GM12878 (cell line): ENCODE measurements around the gene IRF7. TPM values are rescaled to one million over a fixed set of nuclear protein-coding genes. Genes with fewer than 3 reads are reported as not detected.

Experiments used
- ATAC-seq: fragments of 200-7000 bp; cut with Tn5 transposase; 3 replicates; pipeline ENCODE4 v1.9.1; 2020; ENCODE audit warnings: mild to moderate bottlenecking, moderate library complexity
- BruUV-seq: library from RNA; stranded (reverse); fragments of 400-500 nt; replicated peaks from 2 replicates; lab custom pipeline; 2021; lab: Mats Ljungman, UMichigan
- CTCF ChIA-PET: fragments of 300-600 bp; sonication (Branson Sonifier 250); formaldehyde crosslinking; extraction: SDS; loops from one replicate; lab custom pipeline; 2021; ENCODE audit warnings: inconsistent platforms; lab: Yijun Ruan, JAX
- POLR2A ChIA-PET: fragments of 350-600 bp; formaldehyde crosslinking; extraction: SDS; loops from one replicate; lab custom pipeline; 2021; ENCODE audit warnings: inconsistent platforms; lab: Charles Lee
- RAD21 ChIA-PET: fragments of 300-600 bp; sonication (Branson Sonifier 250); formaldehyde crosslinking; loops from one replicate; lab custom pipeline; 2023; ENCODE audit warnings: antibody characterized with exemption; ENCODE audit not compliant: unreplicated experiment; lab: Charles Lee
- SMC1A ChIA-PET: fragments of 300-600 bp; sonication (Branson Sonifier 250); formaldehyde crosslinking; loops from one replicate; lab custom pipeline; 2023; ENCODE audit not compliant: unreplicated experiment, uncharacterized antibody; lab: Charles Lee
- DNase-seq: peaks from one replicate; pipeline ENCODE4 v3.0.0-alpha.2; 2011; ENCODE audit warnings: low read depth, low spot score
- FAIRE-seq: peaks from 3 replicates; lab custom pipeline; 2011; peaks lifted over from hg19 to GRCh38; lab: Jason Lieb, UNC
- H2AFZ ChIP-seq: 2 replicates; pipeline ENCODE4 v1.6.0; 2011; ENCODE audit warnings: low read depth, low read length, control low read depth; ENCODE audit not compliant: control insufficient read depth
- H3K27ac ChIP-seq: 2 replicates; pipeline ENCODE4 v1.5.1; 2011; ENCODE audit warnings: control low read depth; ENCODE audit not compliant: control insufficient read depth, insufficient read depth
- H3K27me3 ChIP-seq, 2 experiments: replicated peaks in 1 of 2; 2 replicates each; pipeline versions ENCODE4 v1.6.0 to v1.6.1; 2011; ENCODE audit warnings: low read length in 1 of 2; ENCODE audit not compliant: control insufficient read depth in 2 of 2, insufficient read depth in 2 of 2
- H3K36me3 ChIP-seq, 2 experiments: 2 replicates each; pipeline ENCODE4 v1.5.1; 2011; ENCODE audit warnings: low read length in 1 of 2; ENCODE audit not compliant: control insufficient read depth in 2 of 2, insufficient read depth in 2 of 2
- H3K4me1 ChIP-seq: 2 replicates; pipeline ENCODE4 v1.6.1; 2011; ENCODE audit warnings: mild to moderate bottlenecking, low read length, moderate library complexity, mixed read lengths; ENCODE audit not compliant: control insufficient read depth, insufficient read depth
- H3K4me2 ChIP-seq: 2 replicates; pipeline ENCODE4 v1.6.0; 2011; ENCODE audit warnings: control low read depth; ENCODE audit not compliant: control insufficient read depth, insufficient read depth
- H3K4me3 ChIP-seq: fragments of 200-600 bp; sonication (generic); 2 replicates; pipeline ENCODE4 v1.5.1; 2016
- H3K79me2 ChIP-seq: 2 replicates; pipeline ENCODE4 v1.6.0; 2011; ENCODE audit warnings: low read length; ENCODE audit not compliant: control insufficient read depth, insufficient read depth
- H3K9ac ChIP-seq: 2 replicates; pipeline ENCODE4 v1.8.0; 2011; ENCODE audit warnings: low read length, control low read depth, mixed read lengths; ENCODE audit not compliant: control insufficient read depth, insufficient read depth
- H3K9me3 ChIP-seq: replicated peaks from 3 replicates; pipeline ENCODE4 v1.5.1; 2011; ENCODE audit warnings: mild to moderate bottlenecking, low read length; ENCODE audit not compliant: control insufficient read depth, insufficient read depth
- H4K20me1 ChIP-seq: 2 replicates; pipeline ENCODE4 v1.6.0; 2011; ENCODE audit not compliant: control insufficient read depth, insufficient read depth
- BRCA1 ChIP-seq: IDR thresholded peaks from 2 replicates; pipeline ENCODE4 v1.6.1; 2011; ENCODE audit warnings: low read depth, low read length, improper control_type of control experiment
- IKZF1 ChIP-seq: fragments of 450-650 bp; conservative IDR thresholded peaks from 2 replicates; pipeline ENCODE4 v1.6.1; 2017; ENCODE audit warnings: antibody characterized with exemption, mild to moderate bottlenecking
- MEF2A ChIP-seq: IDR thresholded peaks from 2 replicates; pipeline ENCODE4 v1.6.1; 2011; ENCODE audit warnings: low read depth, mild to moderate bottlenecking, low read length, moderate library complexity; ENCODE audit not compliant: insufficient read depth
- NR2F1 ChIP-seq: fragments of 450-650 bp; conservative IDR thresholded peaks from 2 replicates; pipeline ENCODE4 v1.6.1; 2017; ENCODE audit warnings: mild to moderate bottlenecking
- SIX5 ChIP-seq: IDR thresholded peaks from 2 replicates; pipeline ENCODE4 v1.6.1; 2011; ENCODE audit warnings: mild to moderate bottlenecking, low read depth, low read length, moderate library complexity; ENCODE audit not compliant: severe bottlenecking
- WGBS: methylation state at CpG from one replicate; pipeline ENCODE4 v1.1.6; 2016; ENCODE audit warnings: low lambda C conversion rate; ENCODE audit not compliant: insufficient replicate concordance, insufficient coverage; ENCODE audit errors: missing lambda C conversion rate; 5-methylcytosine and 5-hydroxymethylcytosine counted together
- in situ Hi-C: fragments of 300-500 bp; cut with MboI; formaldehyde crosslinking; loops from 9 replicates; pipeline ENCODE4 v1.14.3; 2018; ENCODE audit warnings: mixed read lengths
- intact Hi-C: fragments of 100-400 bp; cut with micrococcal nuclease; formaldehyde crosslinking; loops from one replicate; pipeline ENCODE4 v1.14.2; 2022; ENCODE audit not compliant: unreplicated experiment
- polyA plus RNA-seq, 11 experiments: library from polyadenylated mRNA; depleted of rRNA in 4 of 11; unstranded in 6 of 11; stranded (reverse) in 5 of 11; fragments of >200 nt; fragmentation: Nextera tagmentation in 4 of 11; fragmentation: Illumina TruSeq in 1 of 11; extraction: Ambion mirVana in 4 of 11; extraction: Trizol in 1 of 11; gene quantifications; 1 replicate in 1 of 11; 2 replicates in 10 of 11; pipeline versions ENCODE4 v1.2.1 to v1.2.3, GENCODE V29; 2011 to 2016; ENCODE audit warnings: inconsistent platforms in 2 of 11, missing spikeins in 2 of 11, low read depth in 1 of 11
- total RNA-seq, 4 experiments: library from RNA; depleted of rRNA in 3 of 4; stranded (reverse); fragments of >200 nt in 3 of 4; fragmentation: Illumina TruSeq in 1 of 4; extraction: Trizol in 1 of 4; gene quantifications; 2 replicates each; pipeline versions ENCODE4 v1.2.1 to v1.2.3, GENCODE V29; 2013 to 2021
- TF ChIP-seq, protein P1 (sequence below), 3 experiments: IDR thresholded peaks in 2 of 3; conservative IDR thresholded peaks in 1 of 3; 2 replicates each; pipeline ENCODE4 v1.5.1; 2011; ENCODE audit warnings: low read depth in 3 of 3, low read length in 3 of 3, mild to moderate bottlenecking in 3 of 3, control low read depth in 2 of 3, moderate library complexity in 2 of 3, inconsistent platforms in 1 of 3, mixed read lengths in 1 of 3; ENCODE audit not compliant: control insufficient read depth in 2 of 3, insufficient read depth in 1 of 3; ENCODE audit errors: extremely low read depth in 1 of 3

Gene IRF7
- total and polyA plus RNA-seq, 10 of the 15 experiments (the other 5 are each of a cell fraction or from before 2014, with no cell fraction given) = 4.4 to 141 (median 67.6) TPM

DNA sequence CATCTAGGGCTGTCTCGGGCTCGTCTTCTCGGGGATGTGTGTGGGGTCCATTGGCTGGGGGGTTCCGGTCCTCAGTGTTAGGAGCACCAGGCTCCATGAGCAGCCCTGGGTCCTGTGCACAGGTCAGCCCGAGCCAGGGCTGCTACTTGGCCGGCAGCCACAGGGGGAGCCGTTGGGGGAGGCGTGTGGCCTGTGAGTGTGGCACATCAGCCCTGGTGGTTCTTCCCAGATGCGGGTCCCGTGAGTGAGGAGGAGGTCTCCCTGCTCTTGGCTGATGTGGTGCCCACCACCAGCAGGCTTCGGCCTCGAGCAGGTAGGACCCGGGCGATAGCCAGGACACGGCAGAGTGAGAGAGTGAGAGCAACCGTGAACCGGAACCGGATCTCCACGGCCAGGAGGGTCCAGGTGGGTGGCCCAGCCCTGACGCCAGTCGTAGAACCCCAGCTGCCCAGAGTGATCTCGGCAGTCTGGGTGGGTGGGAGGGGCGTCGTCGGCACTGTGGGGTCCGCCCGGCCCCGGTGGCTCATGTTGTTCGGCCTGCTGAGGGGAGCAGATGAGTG is 18.5 kb downstream of the IRF7 start:
- no peak overlapping the region for H3K9ac ChIP-seq
- SMC1A ChIA-PET = no interaction called here
- H3K4me3 ChIP-seq = no peak overlapping the region
- no peaks in the 10 kb centered on the region for H3K4me1 ChIP-seq
- no peaks in the 10 kb centered on the region for H3K79me2 ChIP-seq
- H3K9me3 ChIP-seq = no peaks in the 10 kb centered on the region
- intact Hi-C loops = no loop called here
- H2AFZ ChIP-seq = no peak overlapping the region
- POLR2A ChIA-PET = no interaction called here
- no peak overlapping the region for H3K4me2 ChIP-seq
- in situ Hi-C loops = no loop called here
- H4K20me1 ChIP-seq = no peaks in the 10 kb centered on the region; the same call in 1 of the 2 replicates
- TF ChIP-seq NR2F1 = no peak
- no peak for TF ChIP-seq IKZF1
- TF ChIP-seq, protein P1, sequence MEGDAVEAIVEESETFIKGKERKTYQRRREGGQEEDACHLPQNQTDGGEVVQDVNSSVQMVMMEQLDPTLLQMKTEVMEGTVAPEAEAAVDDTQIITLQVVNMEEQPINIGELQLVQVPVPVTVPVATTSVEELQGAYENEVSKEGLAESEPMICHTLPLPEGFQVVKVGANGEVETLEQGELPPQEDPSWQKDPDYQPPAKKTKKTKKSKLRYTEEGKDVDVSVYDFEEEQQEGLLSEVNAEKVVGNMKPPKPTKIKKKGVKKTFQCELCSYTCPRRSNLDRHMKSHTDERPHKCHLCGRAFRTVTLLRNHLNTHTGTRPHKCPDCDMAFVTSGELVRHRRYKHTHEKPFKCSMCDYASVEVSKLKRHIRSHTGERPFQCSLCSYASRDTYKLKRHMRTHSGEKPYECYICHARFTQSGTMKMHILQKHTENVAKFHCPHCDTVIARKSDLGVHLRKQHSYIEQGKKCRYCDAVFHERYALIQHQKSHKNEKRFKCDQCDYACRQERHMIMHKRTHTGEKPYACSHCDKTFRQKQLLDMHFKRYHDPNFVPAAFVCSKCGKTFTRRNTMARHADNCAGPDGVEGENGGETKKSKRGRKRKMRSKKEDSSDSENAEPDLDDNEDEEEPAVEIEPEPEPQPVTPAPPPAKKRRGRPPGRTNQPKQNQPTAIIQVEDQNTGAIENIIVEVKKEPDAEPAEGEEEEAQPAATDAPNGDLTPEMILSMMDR (IDR thresholded peaks at IDR 0.05 in 2 of 3, conservative IDR thresholded peaks at IDR 0.05 in 1 of 3; ENCODE audit: control insufficient read depth in 2 of 3, extremely low read depth in 1 of 3, insufficient read depth in 1 of 3, low read depth in 3 of 3, low read length in 3 of 3) = peak in 1 of 3 experiments; percentile 26; a peak in 2 of 6 replicates
- no peak for TF ChIP-seq SIX5
- TF ChIP-seq BRCA1 = no peak
- no peak for TF ChIP-seq MEF2A
- no peak for FAIRE-seq
- H3K27ac ChIP-seq = no peak overlapping the region
- DNase-seq = no peak
- CTCF ChIA-PET = no interaction called here
- WGBS = 95% methylated on average over 26 of the region's 29 CpGs
- ATAC-seq = peak; percentile 74
- BruUV-seq = no TSS peak
- RAD21 ChIA-PET = no interaction called here
- H3K36me3 ChIP-seq = peaks cover 18 to 56% of the 10 kb centered on the region in 2 experiments; a peak in 3 of 4 replicates
- H3K27me3 ChIP-seq = no peaks in the 10 kb centered on the region
